GM21526 (cell line): Measurements from ENCODE around the gene COMT.

Source experiments
- ATAC-seq: cut with Tn5 transposase; IDR thresholded peaks from one replicate; pipeline ENCODE4 v1.9.1; 2021; ENCODE audit warnings: moderate library complexity; ENCODE audit not compliant: unreplicated experiment, low FRiP score

Gene COMT

GRCh38 chr22:19991645-19992451, 50.3 kb downstream of the COMT start:
- ATAC-seq: no peak

- ATAC-seq: no peak
These were observed 50.9 kb downstream of the COMT start for GRCh38 chr22:19992481-19992911.

GRCh38 chr22:19992921-19993355, 51.4 kb downstream of the COMT start:
- ATAC-seq: no peak

- no peak for ATAC-seq
These were observed 52.4 kb downstream of the COMT start for GRCh38 chr22:19993926-19994325.

GRCh38 chr22:19994851-19995610, 53.5 kb downstream of the COMT start:
- no peak for ATAC-seq

- ATAC-seq: no peak
These were observed 54.2 kb downstream of the COMT start for GRCh38 chr22:19995611-19996339.

- no peak for ATAC-seq
These were observed 55.3 kb downstream of the COMT start for GRCh38 chr22:19996694-19997384.

- ATAC-seq: no peak
These were observed 56.1 kb downstream of the COMT start for GRCh38 chr22:19997561-19998231.

- no peak for ATAC-seq
These were observed 56.8 kb downstream of the COMT start for GRCh38 chr22:19998232-19998951.

GRCh38 chr22:19998991-19999820, 57.6 kb downstream of the COMT start:
- no peak for ATAC-seq

- no peak for ATAC-seq
These were observed 58.9 kb downstream of the COMT start for GRCh38 chr22:20000246-20001081.

- ATAC-seq: no peak
These were observed 59.6 kb downstream of the COMT start for GRCh38 chr22:20001082-20001638.

GRCh38 chr22:20002128-20002527, 60.6 kb downstream of the COMT start:
- ATAC-seq: no peak

GRCh38 chr22:20002636-20003035, 61.1 kb downstream of the COMT start:
- no peak for ATAC-seq

GRCh38 chr22:20003304-20003703, 61.7 kb downstream of the COMT start:
- no peak for ATAC-seq

- no peak for ATAC-seq
These were observed 62.9 kb downstream of the COMT start for GRCh38 chr22:20004464-20004863.
